Peyer's patch (tissue), 4 donors: ENCODE results near the gene ANXA1. TPM values are rescaled to one million over a fixed set of nuclear protein-coding genes. Genes with fewer than 3 reads are reported as not detected.

ENCODE experiments used
- DNase-seq, 3 donors: peaks; one replicate each; pipeline ENCODE4 v3.0.0-alpha.2; 2017 to 2019
- H3K27ac ChIP-seq, 4 donors: fragments of 200-600 bp; sonication (generic); one replicate each; pipeline ENCODE4 v1.5.1; 2016 to 2019
- H3K27me3 ChIP-seq, 2 donors: fragments of 200-600 bp; sonication (generic); one replicate each; pipeline ENCODE4 v1.5.1; 2019
- H3K36me3 ChIP-seq, 3 donors: fragments of 200-600 bp; sonication (generic); one replicate each; pipeline ENCODE4 v1.5.1; 2016 to 2019
- H3K4me1 ChIP-seq, 4 donors: fragments of 200-600 bp; sonication (generic); one replicate each; pipeline ENCODE4 v1.5.1; 2016 to 2019
- H3K4me3 ChIP-seq, 4 donors: fragments of 200-600 bp; sonication (generic); 1 replicate in 3 of 4; 2 replicates in 1 of 4; pipeline ENCODE4 v1.5.1; 2016 to 2019; ENCODE audit warnings: mild to moderate bottlenecking in 1 of 4
- H3K9me3 ChIP-seq, 4 donors: fragments of 200-600 bp; sonication (generic); one replicate each; pipeline ENCODE4 v1.5.1; 2016 to 2019; ENCODE audit warnings: mild to moderate bottlenecking in 1 of 4
- POLR2A ChIP-seq, 2 donors: fragments of 450-650 bp; IDR thresholded peaks; one replicate each; pipeline ENCODE4 v1.5.1; 2017; ENCODE audit warnings: antibody characterized with exemption in 2 of 2, mild to moderate bottlenecking in 2 of 2, moderate library complexity in 2 of 2
- total RNA-seq, 4 donors: library from RNA; depleted of rRNA; stranded (reverse); fragments of >200 nt; gene quantifications; one replicate each; pipeline ENCODE4 v1.1.0, GENCODE V29; 2016
- TF ChIP-seq, protein P1 (sequence below), 6 experiments: fragments of 450-650 bp in 4 of 6; fragments of 200-600 bp in 2 of 6; sonication (generic) in 1 of 6; IDR thresholded peaks; one replicate each; pipeline ENCODE4 v1.5.1; 2017 to 2019; ENCODE audit warnings: antibody characterized with exemption in 6 of 6, mild to moderate bottlenecking in 3 of 6, moderate library complexity in 1 of 6

Gene ANXA1
- total RNA-seq, 4 donors from 2014 or later: 13.5 to 223 (median 40.3) TPM

DNA sequence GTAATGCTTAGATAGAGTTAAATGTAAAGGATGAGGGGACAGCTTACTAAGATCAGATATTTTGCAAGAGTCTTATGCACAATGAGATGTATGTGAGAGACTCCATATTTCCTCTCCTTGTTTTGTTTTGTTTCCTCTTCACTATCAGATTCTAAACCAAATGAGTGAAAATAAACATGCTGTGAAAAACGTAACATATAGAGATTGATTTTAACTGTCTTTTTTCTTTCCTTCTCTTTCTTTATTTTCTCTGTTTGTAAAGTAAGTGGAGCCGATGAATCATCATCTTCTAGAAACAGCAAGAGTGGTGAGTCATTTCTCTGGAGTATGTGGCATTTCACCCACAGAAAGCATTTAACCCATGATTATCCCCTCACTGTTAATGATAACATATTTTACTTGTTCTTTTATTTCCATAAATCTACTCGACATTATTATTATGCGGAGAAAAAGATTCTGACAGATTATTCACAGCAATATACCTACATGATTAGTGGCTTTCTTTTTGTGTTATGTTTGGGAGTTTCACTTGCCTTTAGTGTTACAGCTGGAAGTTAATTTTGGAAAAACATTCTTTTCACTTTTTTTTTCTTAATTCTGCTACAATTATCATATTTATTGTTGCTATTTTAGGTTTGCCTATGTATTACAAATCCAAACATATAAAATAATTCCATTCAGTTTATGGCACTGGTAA, 2.1 kb upstream of the ANXA1 start:
- no peaks in the 10 kb centered on the region for H3K36me3 ChIP-seq
- peaks cover 0 to 13% (median 5%) of the 10 kb centered on the region in 4 donors for H3K4me1 ChIP-seq
- peak in 1 of 3 donors; percentile 47 for DNase-seq
- no peaks in the 10 kb centered on the region for H3K9me3 ChIP-seq
- no peaks in the 10 kb centered on the region for H3K27me3 ChIP-seq
- no peak overlapping the region for H3K4me3 ChIP-seq
- peak overlapping the region; percentile 6 to 81 (median 50) for H3K27ac ChIP-seq
- TF ChIP-seq, protein P1, sequence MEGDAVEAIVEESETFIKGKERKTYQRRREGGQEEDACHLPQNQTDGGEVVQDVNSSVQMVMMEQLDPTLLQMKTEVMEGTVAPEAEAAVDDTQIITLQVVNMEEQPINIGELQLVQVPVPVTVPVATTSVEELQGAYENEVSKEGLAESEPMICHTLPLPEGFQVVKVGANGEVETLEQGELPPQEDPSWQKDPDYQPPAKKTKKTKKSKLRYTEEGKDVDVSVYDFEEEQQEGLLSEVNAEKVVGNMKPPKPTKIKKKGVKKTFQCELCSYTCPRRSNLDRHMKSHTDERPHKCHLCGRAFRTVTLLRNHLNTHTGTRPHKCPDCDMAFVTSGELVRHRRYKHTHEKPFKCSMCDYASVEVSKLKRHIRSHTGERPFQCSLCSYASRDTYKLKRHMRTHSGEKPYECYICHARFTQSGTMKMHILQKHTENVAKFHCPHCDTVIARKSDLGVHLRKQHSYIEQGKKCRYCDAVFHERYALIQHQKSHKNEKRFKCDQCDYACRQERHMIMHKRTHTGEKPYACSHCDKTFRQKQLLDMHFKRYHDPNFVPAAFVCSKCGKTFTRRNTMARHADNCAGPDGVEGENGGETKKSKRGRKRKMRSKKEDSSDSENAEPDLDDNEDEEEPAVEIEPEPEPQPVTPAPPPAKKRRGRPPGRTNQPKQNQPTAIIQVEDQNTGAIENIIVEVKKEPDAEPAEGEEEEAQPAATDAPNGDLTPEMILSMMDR (IDR thresholded peaks at IDR 0.05): no peak
- TF ChIP-seq POLR2A (IDR thresholded peaks at IDR 0.05): no peak

DNA sequence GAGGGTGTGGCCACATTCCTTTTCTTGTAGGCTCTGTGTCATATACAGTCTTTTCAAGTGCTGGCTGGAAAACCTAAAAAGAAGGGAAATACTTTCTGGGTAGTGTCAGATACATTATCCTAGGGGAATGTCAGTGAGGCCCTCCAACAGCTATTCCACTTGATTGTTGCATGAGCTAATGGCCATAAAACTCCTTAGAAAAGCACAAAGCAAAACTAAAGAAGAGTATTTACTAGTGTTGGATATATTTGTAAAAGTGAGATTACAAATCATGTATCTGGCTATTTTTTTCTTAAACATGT, 829 bp downstream of the ANXA1 start:
- TF ChIP-seq, protein P1 (IDR thresholded peaks at IDR 0.05): no peak
- TF ChIP-seq POLR2A (IDR thresholded peaks at IDR 0.05): no peak
- DNase-seq: no peak
- Histone ChIP-seq H3K27ac (peak overlapping the region; percentile 49 to 81 (median 71)), H3K36me3 (no peaks in the 10 kb centered on the region), H3K4me1 (peaks cover 0 to 13% (median 5%) of the 10 kb centered on the region in 4 donors), H3K9me3 (no peaks in the 10 kb centered on the region), H3K27me3 (no peaks in the 10 kb centered on the region), H3K4me3 (peak overlapping the region in 3 of 4 donors; percentile 18 to 48 (median 40))

- no peak for DNase-seq
- peaks cover 0 to 13% (median 5%) of the 10 kb centered on the region in 4 donors for H3K4me1 ChIP-seq
- peak overlapping the region in 3 of 4 donors; percentile 18 to 48 (median 40) for H3K4me3 ChIP-seq
- peak overlapping the region; percentile 49 to 81 (median 71) for H3K27ac ChIP-seq
- TF ChIP-seq POLR2A (IDR thresholded peaks at IDR 0.05): no peak
- TF ChIP-seq, protein P1 (IDR thresholded peaks at IDR 0.05): no peak
- H3K9me3 ChIP-seq: no peaks in the 10 kb centered on the region
- no peaks in the 10 kb centered on the region for H3K36me3 ChIP-seq
- no peaks in the 10 kb centered on the region for H3K27me3 ChIP-seq
Observed at GRCh38 chr9:73152953-73153352, 1.3 kb downstream of the ANXA1 start.

DNA sequence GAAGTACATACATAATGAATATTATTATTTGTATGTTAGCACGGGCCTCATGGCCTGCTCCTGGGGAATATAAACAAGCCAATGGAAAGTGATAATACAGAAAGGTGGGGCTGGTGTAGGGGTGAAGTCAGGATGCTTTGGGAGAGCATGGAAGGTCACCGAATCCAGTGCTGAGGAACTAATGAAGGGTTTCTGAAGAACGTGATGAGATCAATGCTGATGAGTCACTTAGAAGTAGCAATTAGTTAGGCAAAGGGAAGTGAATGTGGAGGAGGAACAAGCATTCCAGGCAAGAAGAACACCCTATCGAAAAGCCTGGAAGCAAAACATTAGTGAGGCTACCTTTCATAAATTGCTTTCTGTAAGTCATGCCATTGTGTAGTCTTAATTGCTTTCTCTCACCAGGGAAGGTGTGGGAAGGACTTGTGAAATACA, 2.1 kb downstream of the ANXA1 start:
- Histone ChIP-seq H3K9me3 (no peaks in the 10 kb centered on the region), H3K27ac (peak overlapping the region; percentile 34 to 81 (median 71)), H3K27me3 (no peaks in the 10 kb centered on the region), H3K4me3 (peak overlapping the region in 3 of 4 donors; percentile 18 to 48 (median 40)), H3K36me3 (no peaks in the 10 kb centered on the region), H3K4me1 (peaks cover 0 to 10% (median 4%) of the 10 kb centered on the region in 4 donors)
- no peak for DNase-seq
- no peak for TF ChIP-seq POLR2A (IDR thresholded peaks at IDR 0.05)
- TF ChIP-seq, protein P1 (IDR thresholded peaks at IDR 0.05): no peak

DNA sequence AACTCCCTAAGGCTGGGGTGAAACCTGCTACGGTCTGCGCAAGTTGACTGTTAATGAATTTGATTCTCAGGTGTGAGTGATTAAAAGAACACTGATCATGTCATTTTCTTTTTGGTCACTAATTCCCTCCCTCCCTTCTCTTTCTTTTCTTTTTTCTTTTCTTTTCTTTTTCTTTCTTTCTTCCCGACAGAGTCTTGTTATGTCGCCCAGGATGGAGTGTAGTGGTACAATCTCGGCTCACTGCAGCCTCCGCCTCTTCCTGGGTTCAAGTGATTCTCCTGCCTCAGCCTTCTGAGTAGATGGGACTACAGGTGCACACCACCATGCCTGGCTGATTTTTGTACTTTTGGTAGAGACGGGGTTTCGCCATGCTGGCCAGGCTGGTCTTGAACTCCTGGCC, 2.6 kb downstream of the ANXA1 start:
- TF ChIP-seq, protein P1 (IDR thresholded peaks at IDR 0.05): no peak
- no peak for TF ChIP-seq POLR2A (IDR thresholded peaks at IDR 0.05)
- H3K36me3 ChIP-seq: no peaks in the 10 kb centered on the region
- peak overlapping the region; percentile 34 to 81 (median 71) for H3K27ac ChIP-seq
- peaks cover 0 to 6% (median 2%) of the 10 kb centered on the region in 4 donors for H3K4me1 ChIP-seq
- DNase-seq: no peak
- H3K9me3 ChIP-seq: no peaks in the 10 kb centered on the region
- no peaks in the 10 kb centered on the region for H3K27me3 ChIP-seq
- peak overlapping the region in 3 of 4 donors; percentile 18 to 48 (median 40) for H3K4me3 ChIP-seq
